Stomach smooth muscle (tissue), 2 donors: ENCODE data around the gene KLHL30.

ENCODE experiments used
- H3K27ac ChIP-seq: one replicate; pipeline ENCODE4 v1.7.0; 2013; ENCODE audit warnings: mild to moderate bottlenecking, low read length, inconsistent platforms
- H3K27me3 ChIP-seq, 2 donors: one replicate each; pipeline ENCODE4 v1.7.0; 2013; ENCODE audit warnings: low read length in 2 of 2; ENCODE audit not compliant: insufficient read depth in 2 of 2, control insufficient read depth in 1 of 2
- H3K36me3 ChIP-seq, 2 donors: one replicate each; pipeline ENCODE4 v1.7.0; 2013; ENCODE audit warnings: low read length in 2 of 2; ENCODE audit not compliant: control insufficient read depth in 2 of 2, insufficient read depth in 2 of 2
- H3K4me1 ChIP-seq: one replicate; pipeline ENCODE4 v1.7.0; 2013; ENCODE audit warnings: low read length; ENCODE audit not compliant: control insufficient read depth, insufficient read depth
- H3K4me3 ChIP-seq, 2 donors: one replicate each; pipeline ENCODE4 v1.7.0; 2013; ENCODE audit warnings: low read length in 2 of 2
- H3K9ac ChIP-seq, 2 donors: one replicate each; pipeline ENCODE4 v1.7.0; 2013; ENCODE audit warnings: low read length in 2 of 2, mild to moderate bottlenecking in 1 of 2
- H3K9me3 ChIP-seq, 2 donors: one replicate each; pipeline ENCODE4 v1.7.0; 2013; ENCODE audit warnings: low read length in 2 of 2; ENCODE audit not compliant: control insufficient read depth in 2 of 2
- donor health status: healthy.
- donor health status: Pancreatic carcinoma.

The KLHL30 gene

DNA sequence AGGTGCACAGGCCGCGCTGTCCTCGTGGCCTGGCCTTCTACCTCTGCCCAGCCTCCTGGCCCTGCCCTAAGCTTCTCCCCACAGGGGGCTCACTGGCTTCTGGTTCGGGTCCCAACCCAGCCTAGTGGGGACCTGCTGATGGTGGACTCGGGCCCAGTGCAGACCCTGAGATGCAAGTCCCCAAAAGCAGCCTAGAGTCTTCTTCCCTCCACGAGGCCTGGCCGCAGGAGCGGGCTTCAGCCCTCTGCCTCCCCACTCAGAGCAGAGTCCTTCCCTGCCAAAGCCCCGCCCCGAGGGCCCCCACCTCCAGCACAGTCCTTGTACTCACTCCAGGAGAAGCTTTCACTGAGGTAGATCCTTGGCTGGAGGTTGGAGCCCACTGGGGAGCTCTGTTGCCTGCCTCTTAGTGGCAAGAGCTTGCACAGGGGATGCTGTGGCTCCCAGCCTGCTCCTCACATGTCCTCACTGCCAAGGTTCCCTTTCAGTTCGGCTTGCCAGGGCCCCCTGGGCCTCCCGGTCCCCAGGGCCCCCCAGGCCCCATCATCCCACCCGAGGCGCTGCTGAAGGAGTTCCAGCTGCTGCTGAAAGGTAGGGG lies 23.9 kb downstream of the KLHL30 start:
- Histone ChIP-seq H3K36me3 (peaks cover 0 to 2% of the 10 kb centered on the region in 2 donors), H3K27me3 (peaks cover 13 to 32% of the 10 kb centered on the region in 2 donors), H3K4me1 (peaks cover 10% of the 10 kb centered on the region), H3K9ac (no peak overlapping the region), H3K27ac (no peak overlapping the region), H3K4me3 (no peak overlapping the region), H3K9me3 (no peaks in the 10 kb centered on the region)

GRCh38 chr2:238162846-238163441 lies 24.5 kb downstream of the KLHL30 start:
- H3K27ac ChIP-seq: no peak overlapping the region
- peaks cover 0 to 2% of the 10 kb centered on the region in 2 donors for H3K36me3 ChIP-seq
- H3K4me1 ChIP-seq: peaks cover 10% of the 10 kb centered on the region
- no peaks in the 10 kb centered on the region for H3K9me3 ChIP-seq
- H3K9ac ChIP-seq: no peak overlapping the region
- no peak overlapping the region for H3K4me3 ChIP-seq
- peaks cover 13 to 32% of the 10 kb centered on the region in 2 donors for H3K27me3 ChIP-seq

DNA sequence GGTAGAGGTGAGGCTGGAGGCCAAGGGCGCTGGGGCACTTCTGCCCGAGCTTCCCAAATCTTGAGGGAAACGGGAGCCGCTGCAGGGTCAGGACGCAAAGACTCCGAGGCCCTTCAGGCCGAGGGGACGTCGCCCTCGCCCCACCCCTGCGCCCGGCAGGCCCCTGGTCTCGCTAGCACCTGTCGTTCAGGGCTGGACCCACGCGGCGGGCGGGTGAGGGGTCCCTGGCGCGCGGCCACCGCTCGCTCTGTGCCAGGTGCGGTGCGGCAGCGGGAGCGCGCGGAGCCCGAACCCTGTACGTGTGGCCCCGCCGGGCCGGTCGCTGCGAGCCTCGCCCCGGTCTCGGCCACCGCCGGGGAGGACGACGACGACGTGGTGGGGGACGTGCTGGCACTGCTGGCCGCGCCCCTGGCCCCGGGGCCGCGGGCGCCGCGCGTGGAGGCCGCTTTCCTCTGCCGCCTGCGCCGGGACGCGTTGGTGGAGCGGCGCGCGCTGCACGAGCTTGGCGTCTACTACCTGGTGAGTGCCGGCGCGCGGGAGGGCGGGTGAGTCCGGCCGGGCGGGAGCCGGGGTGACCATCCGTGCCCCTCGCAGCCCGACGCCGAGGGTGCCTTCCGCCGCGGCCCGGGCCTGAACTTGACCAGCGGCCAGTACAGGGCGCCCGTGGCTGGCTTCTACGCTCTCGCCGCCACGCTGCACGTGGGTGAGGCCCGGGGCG lies 25.2 kb downstream of the KLHL30 start:
- peaks cover 10% of the 10 kb centered on the region for H3K4me1 ChIP-seq
- H3K27me3 ChIP-seq: peaks cover 9 to 27% of the 10 kb centered on the region in 2 donors
- no peak overlapping the region for H3K9ac ChIP-seq
- no peak overlapping the region for H3K27ac ChIP-seq
- peaks cover 0 to 4% of the 10 kb centered on the region in 2 donors for H3K36me3 ChIP-seq
- H3K9me3 ChIP-seq: no peaks in the 10 kb centered on the region
- peak overlapping the region in 1 of 2 donors; percentile 35 for H3K4me3 ChIP-seq

- no peak overlapping the region for H3K9ac ChIP-seq
- peaks cover 17% of the 10 kb centered on the region for H3K4me1 ChIP-seq
- peaks cover 9 to 19% of the 10 kb centered on the region in 2 donors for H3K27me3 ChIP-seq
- H3K4me3 ChIP-seq: no peak overlapping the region
- H3K27ac ChIP-seq: no peak overlapping the region
- H3K36me3 ChIP-seq: peaks cover 10% of the 10 kb centered on the region in 2 donors
- no peaks in the 10 kb centered on the region for H3K9me3 ChIP-seq
Measured at GRCh38 chr2:238164906-238165287, 26.4 kb downstream of the KLHL30 start.

DNA sequence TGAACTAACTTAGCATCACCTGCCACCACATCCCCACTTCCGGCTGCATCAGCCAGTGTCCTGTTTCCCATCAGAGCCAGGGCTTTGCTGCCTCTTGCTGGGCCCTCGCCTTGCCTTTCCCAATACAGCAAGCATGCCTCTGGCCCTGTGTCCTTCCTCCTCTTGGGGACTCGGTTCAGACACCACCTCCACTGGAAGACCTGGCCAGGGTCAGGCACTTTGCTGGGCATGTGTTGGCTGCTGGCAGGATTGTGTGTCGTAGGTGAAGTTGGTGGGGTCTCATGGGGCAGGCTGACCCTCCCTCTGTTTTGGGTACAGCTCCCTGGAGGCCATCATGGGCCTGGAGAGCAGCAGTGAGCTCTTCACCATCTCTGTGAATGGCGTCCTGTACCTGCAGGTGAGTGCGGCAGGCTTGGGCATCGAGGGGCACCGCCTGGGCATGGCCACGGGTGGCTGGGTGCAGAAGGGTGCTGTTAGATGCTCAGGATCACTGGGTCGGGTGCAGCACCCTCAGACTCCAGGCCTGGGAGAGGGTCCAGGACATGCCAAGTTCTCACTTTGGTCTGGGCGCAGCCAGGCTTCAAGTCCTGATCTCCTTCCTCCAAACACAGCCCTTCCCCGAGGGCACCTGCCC lies 26.9 kb downstream of the KLHL30 start:
- H3K4me3 ChIP-seq: no peak overlapping the region
- no peaks in the 10 kb centered on the region for H3K9me3 ChIP-seq
- peaks cover 8 to 14% of the 10 kb centered on the region in 2 donors for H3K27me3 ChIP-seq
- peaks cover 13 to 15% of the 10 kb centered on the region in 2 donors for H3K36me3 ChIP-seq
- H3K27ac ChIP-seq: no peak overlapping the region
- peaks cover 22% of the 10 kb centered on the region for H3K4me1 ChIP-seq
- H3K9ac ChIP-seq: no peak overlapping the region

- H3K36me3 ChIP-seq: peaks cover 17 to 21% of the 10 kb centered on the region in 2 donors
- H3K9ac ChIP-seq: no peak overlapping the region
- H3K27me3 ChIP-seq: peaks cover 6 to 14% of the 10 kb centered on the region in 2 donors
- H3K9me3 ChIP-seq: no peaks in the 10 kb centered on the region
- peaks cover 25% of the 10 kb centered on the region for H3K4me1 ChIP-seq
- no peak overlapping the region for H3K27ac ChIP-seq
- no peak overlapping the region for H3K4me3 ChIP-seq
Measured at GRCh38 chr2:238166391-238167343, 28.2 kb downstream of the KLHL30 start.

DNA sequence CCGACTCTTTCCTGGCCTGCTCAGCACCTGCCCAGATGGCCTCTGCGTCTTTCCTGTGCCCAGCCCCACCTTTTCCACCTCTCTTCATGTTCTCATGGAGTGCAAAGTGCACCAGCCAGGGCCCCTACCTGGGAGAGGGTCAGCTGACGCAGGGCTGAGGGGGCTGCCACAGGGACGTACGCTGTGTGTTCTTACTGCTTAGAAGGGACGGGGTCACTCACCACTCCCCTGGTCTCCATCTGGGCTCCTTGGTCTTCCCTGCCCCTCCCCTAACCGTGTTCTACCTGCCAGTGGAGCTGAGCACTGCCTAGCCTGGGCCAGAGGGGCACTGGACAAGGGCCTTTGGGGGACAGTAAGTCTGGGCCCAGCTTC lies 28.9 kb downstream of the KLHL30 start:
- H3K4me3 ChIP-seq: no peak overlapping the region
- H3K4me1 ChIP-seq: peaks cover 25% of the 10 kb centered on the region
- no peak overlapping the region for H3K27ac ChIP-seq
- peaks cover 6 to 14% of the 10 kb centered on the region in 2 donors for H3K27me3 ChIP-seq
- H3K9ac ChIP-seq: no peak overlapping the region
- no peaks in the 10 kb centered on the region for H3K9me3 ChIP-seq
- H3K36me3 ChIP-seq: peaks cover 21 to 23% of the 10 kb centered on the region in 2 donors

DNA sequence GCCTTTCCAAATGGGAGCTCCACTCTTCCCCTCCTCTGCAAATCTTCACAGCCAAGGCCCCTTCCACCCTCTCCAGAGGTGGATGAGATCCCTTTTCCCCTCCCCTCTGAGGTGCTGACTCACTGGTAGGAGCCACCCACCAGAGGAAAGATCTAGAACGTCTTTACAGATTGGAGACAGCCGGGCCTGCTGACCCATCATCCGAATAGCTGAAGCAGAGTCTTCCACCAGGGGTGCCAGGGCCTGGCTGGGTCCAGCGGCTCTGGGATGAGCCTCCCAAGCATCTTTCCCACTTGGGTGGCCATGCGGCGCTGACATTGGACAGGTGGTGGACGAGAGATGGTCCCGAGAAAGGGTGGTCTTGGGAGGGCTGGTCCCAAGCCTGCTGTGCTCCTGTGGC lies 29.3 kb downstream of the KLHL30 start:
- Histone ChIP-seq H3K4me1 (peaks cover 25% of the 10 kb centered on the region), H3K27me3 (peaks cover 5 to 14% of the 10 kb centered on the region in 2 donors), H3K9me3 (no peaks in the 10 kb centered on the region), H3K27ac (no peak overlapping the region), H3K9ac (no peak overlapping the region), H3K4me3 (no peak overlapping the region), H3K36me3 (peaks cover 26 to 28% of the 10 kb centered on the region in 2 donors)

- Histone ChIP-seq H3K9me3 (no peaks in the 10 kb centered on the region), H3K4me1 (peaks cover 25% of the 10 kb centered on the region), H3K9ac (no peak overlapping the region), H3K4me3 (no peak overlapping the region), H3K27me3 (peaks cover 0 to 8% of the 10 kb centered on the region in 2 donors), H3K36me3 (peaks cover 31 to 34% of the 10 kb centered on the region in 2 donors), H3K27ac (peak overlapping the region; percentile 42)
Measured at GRCh38 chr2:238168196-238169047, 30.0 kb downstream of the KLHL30 start.
